Measurements from ENCODE around the gene LY6G6F. TPM values are rescaled to one million over a fixed set of nuclear protein-coding genes. Genes with fewer than 3 reads are reported as not detected.
A peak's percentile ranks its signal among the peaks of the same experiment; 100 is the strongest.

Gene LY6G6F, protein sequence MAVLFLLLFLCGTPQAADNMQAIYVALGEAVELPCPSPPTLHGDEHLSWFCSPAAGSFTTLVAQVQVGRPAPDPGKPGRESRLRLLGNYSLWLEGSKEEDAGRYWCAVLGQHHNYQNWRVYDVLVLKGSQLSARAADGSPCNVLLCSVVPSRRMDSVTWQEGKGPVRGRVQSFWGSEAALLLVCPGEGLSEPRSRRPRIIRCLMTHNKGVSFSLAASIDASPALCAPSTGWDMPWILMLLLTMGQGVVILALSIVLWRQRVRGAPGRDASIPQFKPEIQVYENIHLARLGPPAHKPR
- polyA plus RNA-seq (2011; rRNA removed) (not detected in 2 replicates), polyA minus RNA-seq (2011; rRNA and poly(A)+ RNA removed) (not detected in 2 replicates)

- POLR2A ChIA-PET, result no interaction called here
- Histone ChIP-seq H3K4me3 (ENCODE audit: low read depth, low read length) (no peak within 1 kb of the TSS), H3K27me3 (ENCODE audit: control insufficient read depth, insufficient read depth, low read length) (peaks cover 11% of the 10 kb centered on the region), H3K9me3 (ENCODE audit: control insufficient read depth, insufficient read depth, low read length) (no peaks in the 10 kb centered on the region), H3K27ac (ENCODE audit: low read depth, low read length) (no peak within 1 kb of the TSS)
- CTCF ChIA-PET, result no interaction called here
- TF ChIP-seq, protein P1, sequence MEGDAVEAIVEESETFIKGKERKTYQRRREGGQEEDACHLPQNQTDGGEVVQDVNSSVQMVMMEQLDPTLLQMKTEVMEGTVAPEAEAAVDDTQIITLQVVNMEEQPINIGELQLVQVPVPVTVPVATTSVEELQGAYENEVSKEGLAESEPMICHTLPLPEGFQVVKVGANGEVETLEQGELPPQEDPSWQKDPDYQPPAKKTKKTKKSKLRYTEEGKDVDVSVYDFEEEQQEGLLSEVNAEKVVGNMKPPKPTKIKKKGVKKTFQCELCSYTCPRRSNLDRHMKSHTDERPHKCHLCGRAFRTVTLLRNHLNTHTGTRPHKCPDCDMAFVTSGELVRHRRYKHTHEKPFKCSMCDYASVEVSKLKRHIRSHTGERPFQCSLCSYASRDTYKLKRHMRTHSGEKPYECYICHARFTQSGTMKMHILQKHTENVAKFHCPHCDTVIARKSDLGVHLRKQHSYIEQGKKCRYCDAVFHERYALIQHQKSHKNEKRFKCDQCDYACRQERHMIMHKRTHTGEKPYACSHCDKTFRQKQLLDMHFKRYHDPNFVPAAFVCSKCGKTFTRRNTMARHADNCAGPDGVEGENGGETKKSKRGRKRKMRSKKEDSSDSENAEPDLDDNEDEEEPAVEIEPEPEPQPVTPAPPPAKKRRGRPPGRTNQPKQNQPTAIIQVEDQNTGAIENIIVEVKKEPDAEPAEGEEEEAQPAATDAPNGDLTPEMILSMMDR (IDR thresholded peaks at IDR 0.05; ENCODE audit: low read depth, low read length), result no peak
- no peak for DNase-seq (ENCODE audit: low read depth, low spot score)
These were observed at the start of gene LY6G6F for GRCh38 chr6:31706599-31706998. Gene LY6G6F (plus strand): TSS chr6:31706866. CDS start chr6:31706907, 41 bp downstream.

- Histone ChIP-seq H3K27me3 (ENCODE audit: control insufficient read depth, insufficient read depth, low read length) (no peaks in the 10 kb centered on the region), H3K9me3 (ENCODE audit: control insufficient read depth, insufficient read depth, low read length) (no peaks in the 10 kb centered on the region; the same call in 1 of the 2 replicates), H3K4me3 (ENCODE audit: low read depth, low read length) (no peak overlapping the region), H3K27ac (ENCODE audit: low read depth, low read length) (no peak overlapping the region)
- TF ChIP-seq, protein P1 (IDR thresholded peaks at IDR 0.05; ENCODE audit: low read depth, low read length), result no peak
- POLR2A ChIA-PET, result interaction anchor here (0.5 kb wide), 2 partner anchors 40 to 82 kb away, joined by 3 read pairs; partner anchors contain the start of gene MSH5
- CTCF ChIA-PET, result interaction anchor here (0.7 to 1.1 kb wide), 2 partner anchors 59 to 172 kb away, joined by 3 to 4 read pairs; no protein-coding TSS in a partner anchor
- DNase-seq (ENCODE audit: low read depth, low spot score), result no peak
These were observed 49.1 kb upstream of the LY6G6F start for GRCh38 chr6:31657406-31658157.

- no peak overlapping the region for H3K27ac ChIP-seq (ENCODE audit: low read depth, low read length)
- H3K27me3 ChIP-seq (ENCODE audit: control insufficient read depth, insufficient read depth, low read length), result no peaks in the 10 kb centered on the region
- ChIA-PET CTCF (interaction anchor here (1.1 kb wide), 1 partner anchor 60 kb away, joined by 4 read pairs; no protein-coding TSS in a partner anchor), POLR2A (interaction anchor here (0.5 kb wide), 1 partner anchor 40 kb away, joined by 3 read pairs; no protein-coding TSS in a partner anchor)
- H3K9me3 ChIP-seq (ENCODE audit: control insufficient read depth, insufficient read depth, low read length), result no peaks in the 10 kb centered on the region; the same call in 1 of the 2 replicates
- TF ChIP-seq, protein P1 (IDR thresholded peaks at IDR 0.05; ENCODE audit: low read depth, low read length), result no peak
- DNase-seq (ENCODE audit: low read depth, low spot score), result no peak
- no peak overlapping the region for H3K4me3 ChIP-seq (ENCODE audit: low read depth, low read length)
These were observed 48.4 kb upstream of the LY6G6F start for GRCh38 chr6:31658158-31658688.

GRCh38 chr6:31658983-31659648, 47.5 kb upstream of the LY6G6F start:
- TF ChIP-seq, protein P1 (IDR thresholded peaks at IDR 0.05; ENCODE audit: low read depth, low read length), result no peak
- Histone ChIP-seq H3K27ac (ENCODE audit: low read depth, low read length) (no peak overlapping the region), H3K27me3 (ENCODE audit: control insufficient read depth, insufficient read depth, low read length) (no peaks in the 10 kb centered on the region), H3K9me3 (ENCODE audit: control insufficient read depth, insufficient read depth, low read length) (no peaks in the 10 kb centered on the region; the same call in 1 of the 2 replicates), H3K4me3 (ENCODE audit: low read depth, low read length) (peak overlapping the region; percentile 94)
- ChIA-PET POLR2A (interaction anchor here (0.6 kb wide), 1 partner anchor 120 kb away, joined by 3 read pairs; no protein-coding TSS in a partner anchor), CTCF (no interaction called here)
- no peak for DNase-seq (ENCODE audit: low read depth, low spot score)
